GM19455 (cell line): ENCODE results near the gene CNN2.

Experiments
- ATAC-seq: cut with Tn5 transposase; IDR thresholded peaks from one replicate; pipeline ENCODE4 v1.9.1; 2021; ENCODE audit not compliant: unreplicated experiment

Gene CNN2

DNA sequence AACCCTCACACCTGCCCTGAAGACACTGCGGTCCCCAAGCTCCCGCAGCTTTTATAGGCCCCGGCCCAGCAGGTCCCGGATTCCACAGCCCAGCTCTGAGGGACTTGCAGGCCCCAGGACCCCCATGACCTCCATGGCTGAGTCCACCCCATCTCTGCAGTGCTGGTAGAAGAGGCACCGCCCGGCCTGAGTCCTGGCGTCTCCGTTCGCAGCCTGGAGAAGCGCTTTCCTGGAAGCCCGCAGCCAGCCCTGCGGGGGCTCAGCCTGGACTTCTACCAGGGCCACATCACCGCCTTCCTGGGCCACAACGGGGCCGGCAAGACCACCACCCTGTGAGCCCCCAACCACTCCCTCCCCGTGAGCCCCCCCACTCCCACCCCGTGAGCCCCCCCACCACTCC is 22.7 kb downstream of the CNN2 start:
- ATAC-seq, result no peak

GRCh38 chr19:1049800-1050199 is 23.4 kb downstream of the CNN2 start:
- no peak for ATAC-seq

DNA sequence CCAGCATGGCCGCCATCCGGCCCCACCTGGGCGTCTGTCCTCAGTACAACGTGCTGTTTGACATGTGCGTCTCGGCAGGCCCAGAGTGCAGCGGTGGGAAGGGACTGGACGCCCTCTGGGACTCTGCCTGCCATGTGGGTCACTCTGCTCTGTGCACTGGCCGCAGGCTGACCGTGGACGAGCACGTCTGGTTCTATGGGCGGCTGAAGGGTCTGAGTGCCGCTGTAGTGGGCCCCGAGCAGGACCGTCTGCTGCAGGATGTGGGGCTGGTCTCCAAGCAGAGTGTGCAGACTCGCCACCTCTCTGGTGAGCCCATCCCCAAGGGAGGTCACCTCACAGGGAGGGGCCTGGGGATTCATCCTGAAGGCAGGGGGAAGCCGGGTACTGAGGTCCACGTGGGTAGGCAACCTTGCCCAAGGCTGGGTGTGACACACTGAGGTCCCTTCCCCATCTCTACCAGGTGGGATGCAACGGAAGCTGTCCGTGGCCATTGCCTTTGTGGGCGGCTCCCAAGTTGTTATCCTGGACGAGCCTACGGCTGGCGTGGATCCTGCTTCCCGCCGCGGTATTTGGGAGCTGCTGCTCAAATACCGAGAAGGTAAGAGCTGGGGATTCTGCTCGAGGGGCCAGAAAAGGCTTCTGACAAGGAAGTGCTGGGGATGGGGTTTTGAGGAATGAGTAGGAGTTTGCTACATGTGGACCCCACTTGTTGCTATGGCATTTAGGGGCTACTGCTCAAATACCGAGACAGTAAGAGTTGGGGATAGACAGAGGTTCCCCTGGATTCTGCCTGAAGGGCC is 24.8 kb downstream of the CNN2 start:
- ATAC-seq, result no peak

DNA sequence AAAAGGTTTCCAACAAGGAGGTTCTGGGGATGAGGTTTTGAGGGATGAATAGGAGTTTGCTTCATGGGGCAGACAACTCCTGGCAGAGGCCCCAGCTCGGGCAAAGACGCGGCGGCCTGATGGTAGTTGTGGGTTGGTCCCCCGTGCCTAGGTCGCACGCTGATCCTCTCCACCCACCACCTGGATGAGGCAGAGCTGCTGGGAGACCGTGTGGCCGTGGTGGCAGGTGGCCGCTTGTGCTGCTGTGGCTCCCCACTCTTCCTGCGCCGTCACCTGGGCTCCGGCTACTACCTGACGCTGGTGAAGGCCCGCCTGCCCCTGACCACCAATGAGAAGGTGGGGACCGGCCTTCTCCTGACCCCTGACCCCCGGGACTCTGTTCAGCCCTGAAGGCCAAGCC is 25.4 kb downstream of the CNN2 start:
- no peak for ATAC-seq

GRCh38 chr19:1052349-1052975 is 26.1 kb downstream of the CNN2 start:
- no peak for ATAC-seq

DNA sequence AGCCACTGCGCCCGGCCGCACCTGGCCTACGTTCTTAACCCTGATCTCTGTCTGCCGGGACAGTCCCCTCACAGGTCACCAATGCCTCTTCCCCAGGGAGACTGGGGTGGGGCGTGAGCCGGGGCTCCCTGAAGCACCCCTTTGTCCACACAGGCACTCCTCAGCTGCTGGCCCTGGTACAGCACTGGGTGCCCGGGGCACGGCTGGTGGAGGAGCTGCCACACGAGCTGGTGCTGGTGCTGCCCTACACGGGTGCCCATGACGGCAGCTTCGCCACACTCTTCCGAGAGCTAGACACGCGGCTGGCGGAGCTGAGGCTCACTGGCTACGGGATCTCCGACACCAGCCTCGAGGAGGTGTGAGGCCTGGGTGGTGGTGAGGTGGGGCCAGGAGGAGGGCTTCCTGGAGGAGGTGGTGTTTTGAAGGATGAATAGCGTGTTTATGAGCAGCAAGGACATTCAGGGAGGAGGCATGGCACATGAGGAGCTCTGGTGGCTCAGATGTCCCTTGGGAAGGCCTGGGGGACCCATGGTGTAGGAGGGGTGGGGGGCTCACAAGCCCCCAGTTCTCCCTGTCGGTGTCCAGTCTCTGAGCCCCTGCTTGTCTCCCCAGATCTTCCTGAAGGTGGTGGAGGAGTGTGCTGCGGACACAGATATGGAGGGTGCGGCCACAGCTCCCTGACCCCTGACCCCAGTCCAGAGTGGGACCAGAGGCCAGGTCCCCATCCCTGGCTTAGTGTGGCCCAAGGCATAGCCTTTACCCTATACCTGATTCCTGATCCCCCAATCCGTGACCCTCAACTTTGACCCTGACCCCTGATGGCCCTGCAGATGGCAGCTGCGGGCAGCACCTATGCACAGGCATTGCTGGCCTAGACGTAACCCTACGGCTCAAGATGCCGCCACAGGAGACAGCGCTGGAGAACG is 27.0 kb downstream of the CNN2 start:
- ATAC-seq, result no peak

DNA sequence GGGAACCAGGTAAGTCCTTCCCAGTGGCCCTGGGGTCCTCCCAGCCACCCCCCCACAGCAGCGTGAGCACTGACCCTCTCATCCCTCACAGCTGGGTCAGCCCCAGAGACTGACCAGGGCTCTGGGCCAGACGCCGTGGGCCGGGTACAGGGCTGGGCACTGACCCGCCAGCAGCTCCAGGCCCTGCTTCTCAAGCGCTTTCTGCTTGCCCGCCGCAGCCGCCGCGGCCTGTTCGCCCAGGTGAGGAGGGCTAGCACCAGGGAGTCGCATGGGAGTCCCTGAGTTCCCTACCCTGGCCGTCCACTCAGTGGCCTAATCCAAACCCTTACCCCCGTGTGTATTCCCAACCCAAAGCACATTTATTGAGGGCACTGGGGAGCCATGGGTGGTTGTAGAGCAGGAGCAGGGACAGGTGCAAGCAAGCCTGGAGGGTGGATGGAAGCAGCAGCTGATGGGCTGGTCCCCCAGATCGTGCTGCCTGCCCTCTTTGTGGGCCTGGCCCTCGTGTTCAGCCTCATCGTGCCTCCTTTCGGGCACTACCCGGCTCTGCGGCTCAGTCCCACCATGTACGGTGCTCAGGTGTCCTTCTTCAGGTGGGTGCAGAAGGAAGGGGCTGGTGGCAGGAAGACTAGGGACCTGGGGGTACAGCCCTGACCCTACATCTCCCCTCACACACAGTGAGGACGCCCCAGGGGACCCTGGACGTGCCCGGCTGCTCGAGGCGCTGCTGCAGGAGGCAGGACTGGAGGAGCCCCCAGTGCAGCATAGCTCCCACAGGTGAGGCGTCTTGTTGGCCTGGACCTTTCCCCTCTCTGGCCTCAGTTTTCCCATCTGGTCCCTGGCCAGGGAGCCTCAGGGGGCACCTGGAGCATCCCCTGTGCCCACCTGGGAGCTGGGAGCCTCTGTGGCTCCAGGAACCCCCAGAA is 28.0 kb downstream of the CNN2 start:
- no peak for ATAC-seq

- ATAC-seq, result no peak
Measured at GRCh38 chr19:1055028-1055425, 28.6 kb downstream of the CNN2 start.

DNA sequence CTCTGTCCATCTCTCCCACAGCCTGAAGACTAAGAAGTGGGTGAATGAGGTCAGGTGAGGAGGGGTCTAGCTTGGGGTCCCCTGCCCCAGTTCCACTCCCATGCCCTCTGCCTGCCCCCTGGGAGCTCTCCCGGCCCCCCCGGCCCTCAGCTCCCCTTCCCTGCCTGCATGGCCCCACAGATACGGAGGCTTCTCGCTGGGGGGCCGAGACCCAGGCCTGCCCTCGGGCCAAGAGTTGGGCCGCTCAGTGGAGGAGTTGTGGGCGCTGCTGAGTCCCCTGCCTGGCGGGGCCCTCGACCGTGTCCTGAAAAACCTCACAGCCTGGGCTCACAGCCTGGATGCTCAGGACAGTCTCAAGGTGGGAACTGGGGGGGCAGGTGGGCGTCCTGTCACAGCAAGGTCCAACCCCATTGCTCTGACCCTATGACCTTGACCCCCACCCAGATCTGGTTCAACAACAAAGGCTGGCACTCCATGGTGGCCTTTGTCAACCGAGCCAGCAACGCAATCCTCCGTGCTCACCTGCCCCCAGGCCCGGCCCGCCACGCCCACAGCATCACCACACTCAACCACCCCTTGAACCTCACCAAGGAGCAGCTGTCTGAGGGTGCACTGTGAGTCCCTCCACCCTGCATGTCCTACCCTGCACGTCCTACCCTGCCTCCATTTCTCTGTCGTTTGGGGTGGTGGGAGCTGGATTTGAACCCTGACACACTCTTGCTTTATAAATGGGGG is 29.6 kb downstream of the CNN2 start:
- no peak for ATAC-seq

DNA sequence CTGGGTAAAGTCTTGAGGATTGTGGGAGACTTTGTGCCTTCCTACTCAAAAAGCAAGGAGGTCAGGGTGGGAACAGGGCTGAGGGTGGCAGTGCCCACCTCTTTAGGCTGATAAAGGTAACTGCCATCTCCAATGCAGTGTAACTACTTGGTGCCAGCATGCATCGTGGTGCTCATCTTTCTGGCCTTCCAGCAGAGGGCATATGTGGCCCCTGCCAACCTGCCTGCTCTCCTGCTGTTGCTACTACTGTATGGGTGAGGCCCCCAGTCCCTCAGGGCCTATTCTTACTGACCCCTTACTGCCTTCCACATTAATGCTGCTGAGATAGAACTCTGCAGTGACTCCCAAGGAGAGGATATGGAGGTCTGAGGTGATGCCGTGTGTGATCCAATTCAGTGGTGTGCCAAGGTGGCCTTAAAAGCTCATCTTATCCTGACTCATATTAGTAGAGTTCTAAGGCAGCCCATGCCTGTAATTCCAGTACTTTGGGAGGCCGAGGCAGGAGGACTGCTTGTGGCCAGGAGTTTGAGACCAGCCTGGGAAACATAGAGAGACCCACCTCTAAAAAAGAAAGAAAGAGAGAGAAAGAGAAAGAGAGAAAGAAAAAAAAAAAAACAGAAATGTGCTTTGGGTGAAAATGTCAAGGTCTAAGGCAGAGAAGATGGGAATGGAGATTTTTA is 30.9 kb downstream of the CNN2 start:
- ATAC-seq, result no peak

DNA sequence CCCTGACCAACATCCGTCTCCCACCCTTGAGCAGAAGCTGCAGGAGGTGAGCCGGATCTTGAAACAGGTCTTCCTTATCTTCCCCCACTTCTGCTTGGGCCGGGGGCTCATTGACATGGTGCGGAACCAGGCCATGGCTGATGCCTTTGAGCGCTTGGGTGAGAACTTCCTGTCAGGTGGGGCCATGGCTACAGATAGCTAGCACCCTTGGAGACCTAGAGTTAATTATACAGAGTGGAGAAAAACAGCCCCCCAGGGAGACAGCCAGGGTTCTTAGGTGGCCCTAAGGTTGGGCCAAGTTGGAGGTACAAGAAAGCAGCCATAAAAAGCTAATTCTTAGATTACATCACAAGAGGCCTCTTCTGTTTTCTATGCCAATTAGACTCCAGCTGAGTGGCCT is 31.7 kb downstream of the CNN2 start:
- ATAC-seq, result no peak

DNA sequence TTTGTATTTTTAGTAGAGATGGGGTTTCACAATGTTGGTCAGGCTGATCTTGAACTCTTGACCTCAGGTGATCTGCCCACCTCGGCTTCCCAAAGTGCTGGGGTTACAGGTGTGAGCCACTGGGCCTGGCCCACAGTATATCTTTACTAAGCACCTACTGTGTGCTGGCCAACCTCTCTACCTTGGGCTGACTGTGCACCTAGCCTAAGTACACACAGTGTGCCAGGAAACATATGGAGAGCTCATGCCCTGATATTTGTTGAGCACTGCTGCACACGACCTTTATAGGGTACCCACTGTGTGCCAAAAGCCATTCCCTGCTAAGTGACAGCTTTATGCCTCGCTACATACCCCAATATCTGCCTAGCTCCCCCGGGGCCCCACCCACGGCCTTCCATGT is 34.3 kb downstream of the CNN2 start:
- ATAC-seq, result no peak

DNA sequence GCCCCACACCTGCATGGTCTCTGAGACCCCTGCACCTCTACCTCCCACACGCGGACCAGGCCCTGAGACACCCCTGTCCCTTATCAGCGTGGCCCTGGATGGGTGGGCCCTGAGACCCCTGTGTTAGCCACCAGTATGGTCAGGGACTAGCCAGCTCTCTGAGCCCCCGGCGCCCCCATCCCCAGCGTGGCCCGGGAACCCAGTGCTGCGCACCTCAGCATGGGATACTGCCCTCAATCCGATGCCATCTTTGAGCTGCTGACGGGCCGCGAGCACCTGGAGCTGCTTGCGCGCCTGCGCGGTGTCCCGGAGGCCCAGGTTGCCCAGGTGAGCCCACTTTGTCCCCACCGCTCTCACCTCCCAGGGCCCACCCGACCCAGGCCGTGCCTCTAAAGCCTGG is 35.6 kb downstream of the CNN2 start:
- ATAC-seq, result no peak

- no peak for ATAC-seq
Measured at GRCh38 chr19:1062387-1063029, 36.1 kb downstream of the CNN2 start.

DNA sequence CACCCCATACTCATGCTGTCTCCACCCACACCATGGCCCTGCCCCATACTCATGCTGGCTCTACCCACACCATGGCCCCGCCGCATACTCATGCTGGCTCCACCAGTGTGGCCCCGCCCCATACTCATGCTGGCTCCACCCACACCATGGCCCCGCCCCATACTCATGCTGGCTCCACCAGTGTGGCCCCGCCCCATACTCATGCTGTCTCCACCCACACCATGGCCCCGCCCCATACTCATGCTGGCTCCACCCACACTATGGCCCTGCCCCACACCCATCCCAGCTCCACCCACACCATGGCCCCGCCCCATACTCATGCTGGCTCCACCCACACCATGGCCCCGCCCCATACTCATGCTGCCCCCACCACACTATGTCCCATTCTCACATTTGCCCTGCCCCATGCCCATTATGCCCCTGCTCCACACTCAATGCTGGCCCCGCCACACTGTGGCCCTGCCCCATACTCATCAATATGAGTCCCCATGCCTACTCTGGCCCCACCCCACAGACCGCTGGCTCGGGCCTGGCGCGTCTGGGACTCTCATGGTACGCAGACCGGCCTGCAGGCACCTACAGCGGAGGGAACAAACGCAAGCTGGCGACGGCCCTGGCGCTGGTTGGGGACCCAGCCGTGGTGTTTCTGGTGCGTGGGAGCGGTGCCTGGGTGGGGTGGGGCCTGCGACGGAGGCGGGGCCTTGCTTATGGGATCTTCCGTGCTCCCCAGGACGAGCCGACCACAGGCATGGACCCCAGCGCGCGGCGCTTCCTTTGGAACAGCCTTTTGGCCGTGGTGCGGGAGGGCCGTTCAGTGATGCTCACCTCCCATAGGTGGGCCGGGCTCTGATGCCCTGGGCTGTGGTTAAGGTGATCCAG is 36.9 kb downstream of the CNN2 start:
- ATAC-seq, result no peak

DNA sequence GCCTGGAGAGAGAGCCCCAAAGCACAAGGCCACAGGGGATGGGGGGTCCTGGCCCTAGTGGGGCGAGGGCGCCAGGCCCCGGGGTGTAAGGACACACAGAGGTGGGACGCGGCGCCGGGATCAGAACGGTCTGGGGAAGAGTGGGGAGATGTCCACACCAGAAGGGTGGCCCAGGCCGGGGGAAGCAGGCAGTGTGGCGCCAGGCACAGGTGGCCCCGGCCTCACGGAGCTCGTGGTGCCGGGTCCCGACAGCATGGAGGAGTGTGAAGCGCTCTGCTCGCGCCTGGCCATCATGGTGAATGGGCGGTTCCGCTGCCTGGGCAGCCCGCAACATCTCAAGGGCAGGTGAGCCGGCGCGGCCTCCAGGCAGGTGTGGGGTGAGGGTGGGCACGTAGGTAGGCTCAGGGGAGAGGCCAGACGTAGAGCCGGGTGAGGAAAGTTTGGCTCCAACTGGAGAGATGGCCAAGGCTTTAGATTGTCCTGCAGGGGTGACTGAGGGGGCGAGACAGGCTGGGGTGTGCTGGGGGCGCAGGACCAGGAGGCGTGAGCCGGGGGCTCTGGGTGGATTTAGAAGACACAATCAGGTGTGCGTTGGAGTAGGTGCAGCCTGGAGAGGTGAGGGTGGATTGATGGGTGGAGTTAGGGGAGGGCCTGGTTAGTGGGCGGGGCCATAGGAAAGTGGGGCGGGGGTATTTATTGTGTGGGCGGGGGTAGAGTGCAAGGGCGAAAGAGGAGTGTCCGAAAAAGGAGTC is 37.7 kb downstream of the CNN2 start:
- ATAC-seq, result no peak
